ENCODE data around the gene KIF24. TPM values are rescaled to one million over a fixed set of nuclear protein-coding genes. Genes with fewer than 3 reads are reported as not detected.

The KIF24 gene
- total and polyA plus RNA-seq, 8 donors = 0.29 to 5.8 (median 1.5) TPM

DNA sequence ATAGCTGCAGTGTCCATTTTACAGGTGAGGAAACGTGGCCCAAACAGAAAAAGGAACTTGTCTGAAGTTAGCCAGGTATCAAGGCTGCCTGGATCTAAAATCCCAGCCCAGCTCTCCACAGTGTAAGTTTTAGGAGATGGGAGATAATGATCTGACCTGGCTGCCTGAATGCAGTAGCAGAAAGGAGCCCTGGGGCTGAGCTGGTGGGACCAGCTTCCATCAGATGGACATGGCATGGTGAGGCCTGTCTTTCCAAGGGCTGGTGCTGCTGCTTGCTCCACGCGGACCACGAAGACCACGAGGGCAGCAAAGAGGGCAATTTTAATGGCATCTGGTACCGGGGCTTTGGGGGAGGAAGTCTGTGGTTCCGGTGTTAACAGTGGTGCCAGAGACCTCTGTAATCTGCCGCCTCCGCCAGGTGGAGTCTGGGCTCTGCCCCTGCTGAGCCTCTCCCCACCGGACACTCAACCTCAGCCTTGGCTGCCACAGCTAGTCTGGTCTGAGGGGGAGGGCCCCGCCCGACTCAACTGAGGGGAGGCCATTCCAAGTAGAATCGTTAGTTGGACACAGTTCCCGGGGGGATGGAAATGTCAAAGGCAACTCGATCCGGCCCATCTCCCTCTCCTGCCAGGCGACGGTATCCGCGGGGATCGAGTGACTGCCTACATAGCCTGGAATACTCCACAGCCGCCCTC is 47.0 kb upstream of the KIF24 start:
- 3 to 56% (median 6%) methylated on average over 1 to 22 of the region's 22 CpGs for WGBS, 5 donors
- Histone ChIP-seq H3K27me3 (peaks cover 0 to 11% (median 0%) of the 10 kb centered on the region in 3 donors), H3K36me3 (peaks cover 13 to 21% (median 16%) of the 10 kb centered on the region in 4 donors), H3K4me3 (peak overlapping the region; percentile 73 to 83 (median 80)), H3K9me3 (no peaks in the 10 kb centered on the region), H3K27ac (peak overlapping the region; percentile 85 to 93 (median 90)), H3K4me1 (peaks cover 42 to 75% (median 58%) of the 10 kb centered on the region in 4 donors)
- intact Hi-C loops (cut with DNase I; ENCODE audit: low total_unique reads) = loop anchor here (10.0 kb wide), 1 partner anchor 191 kb away; no protein-coding TSS in a partner anchor
- TF ChIP-seq EP300 (IDR thresholded peaks at IDR 0.05) = no peak
- no peak for TF ChIP-seq POLR2A (IDR thresholded peaks at IDR 0.05)
- peak in 1 of 3 donors; percentile 12 for TF ChIP-seq POLR2AphosphoS5 (IDR thresholded peaks at IDR 0.05)
- peak in 2 of 7 experiments; percentile 21 to 32 for TF ChIP-seq CTCF (IDR thresholded peaks at IDR 0.05)
- DNase-seq = peak; percentile 68 to 76

GRCh38 chr9:34374905-34375552 is 46.0 kb upstream of the KIF24 start:
- H3K27ac ChIP-seq = peak overlapping the region; percentile 85 to 93 (median 90)
- intact Hi-C loops (cut with DNase I; ENCODE audit: low total_unique reads) = loop anchor here (5.0 to 10.0 kb wide), 2 partner anchors 38 to 190 kb away; no protein-coding TSS in a partner anchor
- no peaks in the 10 kb centered on the region for H3K9me3 ChIP-seq
- TF ChIP-seq POLR2A (IDR thresholded peaks at IDR 0.05) (peak in 1 of 4 donors; percentile 11), POLR2AphosphoS5 (IDR thresholded peaks at IDR 0.05) (peak in 2 of 3 donors; percentile 79 to 83), EP300 (IDR thresholded peaks at IDR 0.05) (no peak), CTCF (IDR thresholded peaks at IDR 0.05) (peak in 1 of 7 experiments; percentile 10)
- WGBS, 5 donors = 18 to 41% (median 32%) methylated on average over 5 of the region's 5 CpGs
- H3K27me3 ChIP-seq = peaks cover 0 to 11% (median 0%) of the 10 kb centered on the region in 3 donors
- peaks cover 22 to 32% (median 27%) of the 10 kb centered on the region in 4 donors for H3K36me3 ChIP-seq
- peaks cover 32 to 76% (median 59%) of the 10 kb centered on the region in 4 donors for H3K4me1 ChIP-seq
- H3K4me3 ChIP-seq = peak overlapping the region in 3 of 4 donors; percentile 73 to 81 (median 79)
- peak; percentile 73 to 83 for DNase-seq

DNA sequence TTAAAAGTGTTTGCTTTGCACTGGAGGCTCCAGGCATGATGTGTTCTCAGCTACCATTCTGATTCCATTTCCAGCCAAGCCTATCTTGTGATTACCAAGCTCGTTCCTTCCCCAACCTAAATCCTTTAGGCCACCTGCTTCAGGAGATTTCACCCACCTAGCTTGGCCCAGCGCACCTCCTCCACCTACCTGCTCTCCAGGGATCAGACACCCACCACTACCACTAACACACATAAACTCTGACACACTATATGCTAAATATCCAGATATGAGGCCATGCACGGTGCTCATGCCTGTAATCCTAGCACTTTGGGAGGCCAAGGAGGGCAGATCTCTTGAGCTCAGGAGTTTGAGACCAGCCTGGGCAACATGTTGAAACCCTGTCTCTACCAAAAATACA is 45.3 kb upstream of the KIF24 start:
- no peak overlapping the region for H3K4me3 ChIP-seq
- H3K27me3 ChIP-seq = peaks cover 0 to 11% (median 0%) of the 10 kb centered on the region in 3 donors
- no peak for DNase-seq
- peaks cover 26 to 39% (median 30%) of the 10 kb centered on the region in 4 donors for H3K36me3 ChIP-seq
- TF ChIP-seq CTCF (IDR thresholded peaks at IDR 0.05) (no peak), POLR2AphosphoS5 (IDR thresholded peaks at IDR 0.05) (no peak), POLR2A (IDR thresholded peaks at IDR 0.05) (no peak), EP300 (IDR thresholded peaks at IDR 0.05) (no peak)
- WGBS, 5 donors = 61 to 74% (median 66%) methylated on average over 3 of the region's 3 CpGs
- peaks cover 26 to 72% (median 55%) of the 10 kb centered on the region in 4 donors for H3K4me1 ChIP-seq
- H3K27ac ChIP-seq = peak overlapping the region; percentile 44 to 93 (median 85)
- intact Hi-C loops (cut with DNase I; ENCODE audit: low total_unique reads) = loop anchor here (5.0 to 10.0 kb wide), 2 partner anchors 37 to 190 kb away; no protein-coding TSS in a partner anchor
- no peaks in the 10 kb centered on the region for H3K9me3 ChIP-seq

- H3K4me3 ChIP-seq = no peak overlapping the region
- H3K27ac ChIP-seq = peak overlapping the region in 3 of 5 donors; percentile 44 to 93 (median 85)
- H3K36me3 ChIP-seq = peaks cover 26 to 44% (median 32%) of the 10 kb centered on the region in 4 donors
- TF ChIP-seq POLR2A (IDR thresholded peaks at IDR 0.05) (no peak), EP300 (IDR thresholded peaks at IDR 0.05) (no peak), POLR2AphosphoS5 (IDR thresholded peaks at IDR 0.05) (no peak), CTCF (IDR thresholded peaks at IDR 0.05) (no peak)
- WGBS, 5 donors = 83 to 100% (median 93%) methylated on average over 2 of the region's 2 CpGs
- H3K9me3 ChIP-seq = no peaks in the 10 kb centered on the region
- peaks cover 21 to 66% (median 51%) of the 10 kb centered on the region in 4 donors for H3K4me1 ChIP-seq
- no peak for DNase-seq
- intact Hi-C loops (cut with DNase I; ENCODE audit: low total_unique reads) = loop anchor here (5.0 to 10.0 kb wide), 2 partner anchors 36 to 189 kb away; no protein-coding TSS in a partner anchor
- H3K27me3 ChIP-seq = peaks cover 0 to 11% (median 0%) of the 10 kb centered on the region in 3 donors
These were observed 44.7 kb upstream of the KIF24 start for GRCh38 chr9:34373749-34374148.
